AG20443 (cell line): ENCODE data around the gene FDPS.
"Not testable (repeated sequence)": the region's sequence is repeated elsewhere in the genome, so short reads cannot be mapped to it uniquely, and the experiment has no call there.

Experiments
- DNase-seq: peaks from one replicate; pipeline ENCODE4 v3.0.0; 2012; ENCODE audit warnings: low spot score, mixed read lengths

Gene FDPS

GRCh38 chr1:155285631-155286044 lies 23.0 kb upstream of the FDPS start:
- no peak for DNase-seq

GRCh38 chr1:155286544-155286943 lies 22.1 kb upstream of the FDPS start:
- no peak for DNase-seq

GRCh38 chr1:155287987-155288543 lies 20.6 kb upstream of the FDPS start:
- DNase-seq = no peak

- DNase-seq = not testable (repeated sequence)
Measured at GRCh38 chr1:155291006-155291405, 17.7 kb upstream of the FDPS start.

GRCh38 chr1:155293086-155293749 lies 15.4 kb upstream of the FDPS start:
- DNase-seq = no peak

- peak; percentile 25 for DNase-seq
Measured at GRCh38 chr1:155294520-155295182, 14.0 kb upstream of the FDPS start.

GRCh38 chr1:155295183-155295941 lies 13.3 kb upstream of the FDPS start:
- peak; percentile 37 for DNase-seq

- DNase-seq = no peak
Measured at GRCh38 chr1:155295942-155296267, 12.8 kb upstream of the FDPS start.

- no peak for DNase-seq
Measured at GRCh38 chr1:155296661-155297060, 12.0 kb upstream of the FDPS start.

GRCh38 chr1:155297384-155297783 lies 11.3 kb upstream of the FDPS start:
- no peak for DNase-seq

- no peak for DNase-seq
Measured at GRCh38 chr1:155300024-155300423, 8.6 kb upstream of the FDPS start.

- no peak for DNase-seq
Measured at GRCh38 chr1:155300553-155301329, 7.9 kb upstream of the FDPS start.

GRCh38 chr1:155301342-155301841 lies 7.3 kb upstream of the FDPS start, which contains the start of gene PKLR:
Gene PKLR (minus strand): TSS chr1:155301438. CDS start chr1:155301395, 43 bp downstream.
- no peak for DNase-seq

GRCh38 chr1:155304558-155305063 lies 4.1 kb upstream of the FDPS start:
- no peak for DNase-seq

- DNase-seq = peak; percentile 76
Measured at GRCh38 chr1:155305881-155306391, 2.7 kb upstream of the FDPS start.

GRCh38 chr1:155307247-155307740 lies 1.4 kb upstream of the FDPS start:
- DNase-seq = no peak

GRCh38 chr1:155309423-155310021 lies 856 bp downstream of the FDPS start:
- no peak for DNase-seq

GRCh38 chr1:155313261-155313660 lies 4.6 kb downstream of the FDPS start:
- DNase-seq = no peak

GRCh38 chr1:155316922-155317321 lies 8.3 kb downstream of the FDPS start:
- no peak for DNase-seq

- no peak for DNase-seq
Measured at GRCh38 chr1:155318082-155318481, 9.4 kb downstream of the FDPS start.

- DNase-seq = no peak
Measured at GRCh38 chr1:155319536-155319935, 10.9 kb downstream of the FDPS start.
